H9 (cell line): ENCODE results near the gene DCBLD1. TPM values are rescaled to one million over a fixed set of nuclear protein-coding genes. Genes with fewer than 3 reads are reported as not detected.

Experiments
- DNase-seq: peaks from one replicate; pipeline ENCODE4 v3.0.0-alpha.2; 2017
- H2AFZ ChIP-seq: one replicate; pipeline ENCODE4 v1.6.1; 2013; ENCODE audit warnings: mild to moderate bottlenecking, low read length, control low read depth, moderate library complexity
- H2AK5ac ChIP-seq: 2 replicates; pipeline ENCODE4 v1.6.1; 2013; ENCODE audit warnings: low read length, control low read depth, mixed read lengths; ENCODE audit not compliant: insufficient read length
- H2BK120ac ChIP-seq: one replicate; pipeline ENCODE4 v1.6.1; 2013; ENCODE audit warnings: low read depth, mild to moderate bottlenecking, low read length, control low read depth, inconsistent platforms; ENCODE audit not compliant: poor library complexity, severe bottlenecking
- H2BK12ac ChIP-seq: 2 replicates; pipeline ENCODE4 v1.6.1; 2013; ENCODE audit warnings: low read length, control low read depth, mixed read lengths, low read depth; ENCODE audit not compliant: insufficient read length
- H2BK15ac ChIP-seq: 2 replicates; pipeline ENCODE4 v1.6.1; 2013; ENCODE audit warnings: low read depth, low read length, control low read depth
- H2BK20ac ChIP-seq: one replicate; pipeline ENCODE4 v1.6.1; 2013; ENCODE audit warnings: low read depth, mild to moderate bottlenecking, low read length, control low read depth, inconsistent platforms; ENCODE audit not compliant: poor library complexity, severe bottlenecking
- H2BK5ac ChIP-seq: 2 replicates; pipeline ENCODE4 v1.6.1; 2013; ENCODE audit warnings: low read length, control low read depth, mixed read lengths; ENCODE audit not compliant: insufficient read length
- H3K14ac ChIP-seq: 2 replicates; pipeline ENCODE4 v1.6.1; 2013; ENCODE audit warnings: low read length, control low read depth; ENCODE audit not compliant: insufficient read depth
- H3K18ac ChIP-seq: 2 replicates; pipeline ENCODE4 v1.6.1; 2013; ENCODE audit warnings: low read depth, mild to moderate bottlenecking, mixed read lengths, low read length, control low read depth; ENCODE audit not compliant: insufficient read length
- H3K23ac ChIP-seq: 2 replicates; pipeline ENCODE4 v1.6.1; 2013; ENCODE audit warnings: low read length, control low read depth, mixed read lengths, low read depth; ENCODE audit not compliant: insufficient read length
- H3K23me2 ChIP-seq: 2 replicates; pipeline ENCODE4 v1.6.1; 2013; ENCODE audit warnings: low read depth, mild to moderate bottlenecking, mixed read lengths, low read length, control low read depth; ENCODE audit not compliant: insufficient read length, poor library complexity, severe bottlenecking
- H3K27ac ChIP-seq: 2 replicates; pipeline ENCODE4 v1.5.1; 2013; ENCODE audit warnings: low read length, control low read depth, mixed read lengths, low read depth; ENCODE audit not compliant: insufficient read length
- H3K27me3 ChIP-seq: 2 replicates; pipeline ENCODE4 v1.6.1; 2013; ENCODE audit warnings: low read length, control low read depth, inconsistent platforms; ENCODE audit not compliant: insufficient read depth
- H3K4ac ChIP-seq: 2 replicates; pipeline ENCODE4 v1.6.1; 2013; ENCODE audit warnings: low read depth, mild to moderate bottlenecking, control low read depth, inconsistent platforms, low read length, moderate library complexity
- H3K4me1 ChIP-seq: 2 replicates; pipeline ENCODE4 v1.6.1; 2013; ENCODE audit warnings: low read length, control low read depth, inconsistent platforms; ENCODE audit not compliant: insufficient read depth
- H3K4me2 ChIP-seq: 2 replicates; pipeline ENCODE4 v1.6.1; 2013; ENCODE audit warnings: low read length, control low read depth, mixed read lengths; ENCODE audit not compliant: insufficient read length, insufficient read depth
- H3K56ac ChIP-seq: 2 replicates; pipeline ENCODE4 v1.6.1; 2013; ENCODE audit warnings: low read depth, mild to moderate bottlenecking, mixed read lengths, low read length, control low read depth; ENCODE audit not compliant: insufficient read length
- H3K79me1 ChIP-seq: 2 replicates; pipeline ENCODE4 v1.6.1; 2013; ENCODE audit warnings: low read depth, mild to moderate bottlenecking, moderate library complexity, low read length, control low read depth, inconsistent platforms; ENCODE audit not compliant: insufficient read depth, poor library complexity, severe bottlenecking
- H3K79me2 ChIP-seq: 2 replicates; pipeline ENCODE4 v1.6.1; 2013; ENCODE audit warnings: low read length, control low read depth, inconsistent platforms; ENCODE audit not compliant: insufficient read depth
- H3K9ac ChIP-seq: 2 replicates; pipeline ENCODE4 v1.6.1; 2013; ENCODE audit warnings: low read length, control low read depth, mixed read lengths; ENCODE audit not compliant: insufficient read length; ENCODE audit errors: extremely low read depth
- H3K9me3 ChIP-seq: one replicate; pipeline ENCODE4 v1.6.1; 2013; ENCODE audit warnings: low read depth, low read length, inconsistent platforms; ENCODE audit not compliant: control insufficient read depth
- H3T11ph ChIP-seq: one replicate; pipeline ENCODE4 v1.6.1; 2013; ENCODE audit warnings: mild to moderate bottlenecking, low read length, control low read depth, inconsistent platforms
- H4K20me1 ChIP-seq: one replicate; pipeline ENCODE4 v1.6.1; 2013; ENCODE audit not compliant: control insufficient read depth, insufficient read length, insufficient read depth
- H4K5ac ChIP-seq: 2 replicates; pipeline ENCODE4 v1.6.1; 2013; ENCODE audit warnings: low read depth, mild to moderate bottlenecking, mixed read lengths, low read length, control low read depth; ENCODE audit not compliant: insufficient read length
- H4K8ac ChIP-seq: replicated peaks from 2 replicates; pipeline ENCODE4 v1.6.1; 2013; ENCODE audit warnings: low read length, control low read depth, mixed read lengths, low read depth; ENCODE audit not compliant: insufficient read length
- H4K91ac ChIP-seq: 2 replicates; pipeline ENCODE4 v1.6.1; 2013; ENCODE audit warnings: low read depth, mild to moderate bottlenecking, moderate library complexity, mixed read lengths, low read length, control low read depth; ENCODE audit not compliant: insufficient read length
- H3K27ac Mint-ChIP-seq, 3 experiments: 2 replicates in 2 of 3; 3 replicates in 1 of 3; pipeline ENCODE4 v1.8.0; 2020 to 2021; ENCODE audit warnings: mixed read lengths in 3 of 3, mild to moderate bottlenecking in 1 of 3, moderate library complexity in 1 of 3
- H3K27me3 Mint-ChIP-seq: 2 replicates; pipeline ENCODE4 v1.8.0; 2021; ENCODE audit warnings: low read depth, mild to moderate bottlenecking, moderate library complexity, mixed read lengths
- H3K36me3 Mint-ChIP-seq, 3 experiments: 2 replicates in 2 of 3; 3 replicates in 1 of 3; pipeline ENCODE4 v1.8.0; 2020 to 2021; ENCODE audit warnings: low read depth in 3 of 3, mixed read lengths in 3 of 3; ENCODE audit not compliant: insufficient read depth in 1 of 3
- H3K4me1 Mint-ChIP-seq, 2 experiments: 2 replicates each; pipeline ENCODE4 v1.8.0; 2020; ENCODE audit warnings: mixed read lengths in 2 of 2
- H3K4me3 Mint-ChIP-seq, 2 experiments: 2 replicates in 1 of 2; 3 replicates in 1 of 2; pipeline ENCODE4 v1.8.0; 2020 to 2021; ENCODE audit warnings: mild to moderate bottlenecking in 2 of 2, mixed read lengths in 2 of 2, moderate library complexity in 1 of 2
- H3K9me3 Mint-ChIP-seq, 2 experiments: 2 replicates in 1 of 2; 3 replicates in 1 of 2; pipeline ENCODE4 v1.8.0; 2020; ENCODE audit warnings: mild to moderate bottlenecking in 2 of 2, mixed read lengths in 2 of 2, moderate library complexity in 1 of 2
- CTCF ChIP-seq: fragments of 200-600 bp; sonication (generic); conservative IDR thresholded peaks from 3 replicates; pipeline ENCODE4 v1.8.0; 2021; ENCODE audit warnings: antibody characterized with exemption, mild to moderate bottlenecking
- WGBS: extraction: QIAGEN DNeasy Blood & Tissue Kit; methylation state at CpG from one replicate; pipeline ENCODE4 v1.1.7; 2013; ENCODE audit warnings: missing lambda C conversion rate, low lambda C conversion rate, mixed read lengths; ENCODE audit not compliant: insufficient read length; ENCODE audit errors: extremely low coverage; 5-methylcytosine and 5-hydroxymethylcytosine counted together
- total RNA-seq: library from RNA; stranded (reverse); gene quantifications from 2 replicates; pipeline ENCODE4 v1.2.1, GENCODE V29; 2021

DCBLD1 gene
- total RNA-seq, 1 experiment from 2014 or later: 10.1 TPM

- Histone ChIP-seq H3K23ac (no peak overlapping the region), H3K27ac (no peak overlapping the region), H3K9ac (no peak overlapping the region), H2BK120ac (no peak overlapping the region), H4K91ac (no peak overlapping the region), H3K9me3 (no peaks in the 10 kb centered on the region), H3K4me1 (no peaks in the 10 kb centered on the region), H4K5ac (no peak overlapping the region), H3K4me2 (no peak overlapping the region), H4K20me1 (no peaks in the 10 kb centered on the region), H3K14ac (no peak overlapping the region), H2AFZ (no peak overlapping the region), H3K79me2 (no peaks in the 10 kb centered on the region; the same call in 1 of the 2 replicates), H2BK15ac (no peak overlapping the region), H3K27me3 (no peaks in the 10 kb centered on the region), H2BK12ac (no peak overlapping the region), H3K4ac (no peak overlapping the region), H2AK5ac (no peak overlapping the region), H3K79me1 (no peaks in the 10 kb centered on the region), H2BK20ac (no peak overlapping the region), H2BK5ac (no peak overlapping the region), H3K56ac (no peak overlapping the region), H3K18ac (no peak overlapping the region), H4K8ac (no peak overlapping the region), H3T11ph (no peak overlapping the region), H3K23me2 (peaks cover 5% of the 10 kb centered on the region)
- Mint-ChIP-seq H3K27ac (no peak overlapping the region), H3K27me3 (0 out of 2 replicates have a peak, but pooled peaks cover 1% of the 10 kb centered on the region), H3K4me1 (peaks cover 3 to 8% of the 10 kb centered on the region in 2 experiments; a peak in 2 of 4 replicates), H3K4me3 (no peak overlapping the region), H3K9me3 (peaks cover 11 to 13% of the 10 kb centered on the region in 2 experiments), H3K36me3 (peaks cover 14 to 17% (median 15%) of the 10 kb centered on the region in 3 experiments; a peak in 6 of 7 replicates)
- TF ChIP-seq CTCF: no peak
- DNase-seq: no peak
- WGBS: no CpG with 5 or more reads among the region's 7 CpGs
Measured at GRCh38 chr6:117487821-117488220, 5.3 kb downstream of the DCBLD1 start.
